GM23338 (cell line): ENCODE results near the gene SLC18B1. TPM values are rescaled to one million over a fixed set of nuclear protein-coding genes. Genes with fewer than 3 reads are reported as not detected.
A peak's percentile ranks its signal among the peaks of the same experiment; 100 is the strongest.

Source experiments
- polyA plus RNA-seq: library from polyadenylated mRNA; unstranded; fragments of >200 nt; fragmentation: Nextera tagmentation; extraction: Ambion mirVana; gene quantifications from 2 replicates; pipeline ENCODE4 v1.2.1, GENCODE V29; 2016
- small RNA-seq: library from RNA; depleted of rRNA; stranded (forward); fragments of <200 nt; gene quantifications from one replicate; pipeline ENCODE3, GENCODE V24; 2014; ENCODE audit warnings: low replicate concordance
- total RNA-seq: library from RNA; depleted of rRNA; stranded (reverse); fragments of >200 nt; shearing (Covaris generic); gene quantifications from 2 replicates; pipeline ENCODE4 v1.2.3, GENCODE V29; 2014; rRNA removed

SLC18B1 gene
- total and polyA plus RNA-seq, 2 experiments from 2014 or later: 26.4 to 37.4 TPM

Small RNAs within 50 kb of the gene (small RNA-seq; reads per million reads assigned to genes)
- gene SNORA33 (30.6 reads per million, percentile 98 among the genes with 10 or more reads in this experiment), gene SNORD100 (2,963 reads per million, percentile 100 among the genes with 10 or more reads in this experiment), gene SNORD101 (5,357 reads per million, percentile 100 among the genes with 10 or more reads in this experiment)

Other genes starting within 250 kb of the SLC18B1 start
- gene TAAR8, start 246.0 kb downstream of the SLC18B1 start, total RNA-seq: not detected in 2 replicates
- not detected in 2 replicates for gene TAAR8, start 246.0 kb downstream of the SLC18B1 start, polyA plus RNA-seq
- gene TAAR6, start 228.3 kb downstream of the SLC18B1 start, total RNA-seq: not detected in 2 replicates
- gene TAAR6, start 228.3 kb downstream of the SLC18B1 start, polyA plus RNA-seq: not detected in 2 replicates
- gene TAAR5, start 208.9 kb downstream of the SLC18B1 start, total RNA-seq: not detected in 2 replicates
- not detected in 2 replicates for gene TAAR5, start 208.9 kb downstream of the SLC18B1 start, polyA plus RNA-seq
- not detected in 2 replicates for gene TAAR2, start 174.4 kb downstream of the SLC18B1 start, total RNA-seq
- not detected in 2 replicates for gene TAAR2, start 174.4 kb downstream of the SLC18B1 start, polyA plus RNA-seq
- not detected in 2 replicates for gene TAAR1, start 139.5 kb downstream of the SLC18B1 start, total RNA-seq
- gene TAAR1, start 139.5 kb downstream of the SLC18B1 start, polyA plus RNA-seq: not detected in 2 replicates
- not detected in 2 replicates for gene VNN1, start 84.6 kb downstream of the SLC18B1 start, total RNA-seq
- not detected in 2 replicates for gene VNN1, start 84.6 kb downstream of the SLC18B1 start, polyA plus RNA-seq
- gene VNN2, start 40.7 kb downstream of the SLC18B1 start, total RNA-seq: not detected in 2 replicates
- gene VNN2, start 40.7 kb downstream of the SLC18B1 start, polyA plus RNA-seq: not detected in 2 replicates
- gene RPS12, start 15.9 kb upstream of the SLC18B1 start, total RNA-seq: 1,103 and 1,363 TPM in 2 replicates
- gene RPS12, start 15.9 kb upstream of the SLC18B1 start, polyA plus RNA-seq: 1,209 and 1,220 TPM in 2 replicates